Ascending aorta (tissue), 2 donors: ENCODE results near the gene FAAP24. TPM values are rescaled to one million over a fixed set of nuclear protein-coding genes. Genes with fewer than 3 reads are reported as not detected.

Experiments
- DNase-seq, 2 donors: peaks; one replicate each; pipeline ENCODE4 v3.0.0-alpha.2; 2019; ENCODE audit warnings: low spot score in 2 of 2
- H3K27ac ChIP-seq, 2 donors: fragments of 200-600 bp; sonication (generic); one replicate each; pipeline ENCODE4 v1.5.1; 2016 to 2017; ENCODE audit warnings: mild to moderate bottlenecking in 1 of 2
- H3K27me3 ChIP-seq: fragments of 200-600 bp; sonication (generic); one replicate; pipeline ENCODE4 v1.5.1; 2017
- H3K36me3 ChIP-seq, 2 donors: fragments of 200-600 bp; sonication (generic); one replicate each; pipeline ENCODE4 v1.5.1; 2016
- H3K4me1 ChIP-seq, 2 donors: fragments of 200-600 bp; sonication (generic); one replicate each; pipeline ENCODE4 v1.5.1; 2016 to 2017; ENCODE audit warnings: mild to moderate bottlenecking in 1 of 2
- H3K4me3 ChIP-seq, 2 donors: fragments of 200-600 bp; sonication (generic); one replicate each; pipeline ENCODE4 v1.5.1; 2016 to 2017; ENCODE audit warnings: mild to moderate bottlenecking in 1 of 2
- H3K9me3 ChIP-seq, 2 donors: fragments of 200-600 bp; sonication (generic); one replicate each; pipeline ENCODE4 v1.5.1; 2016
- intact Hi-C: fragments of 100-400 bp; cut with DNase I; formaldehyde crosslinking; loops from one replicate; pipeline ENCODE4 v1.15.1; 2023
- total RNA-seq: library from RNA; depleted of rRNA; stranded (reverse); fragments of >200 nt; gene quantifications from one replicate; pipeline ENCODE4 v1.1.0, GENCODE V29; 2016
- TF ChIP-seq, protein P1 (sequence below), 3 experiments: fragments of 200-600 bp in 2 of 3; fragments of 450-650 bp in 1 of 3; sonication (generic) in 2 of 3; IDR thresholded peaks; one replicate each; pipeline ENCODE4 v1.5.1; 2016 to 2019; ENCODE audit warnings: antibody characterized with exemption in 3 of 3, mild to moderate bottlenecking in 1 of 3, moderate library complexity in 1 of 3

FAAP24 gene
- total RNA-seq, result not detected

- intact Hi-C loops, result loop anchor here (2.0 to 10.0 kb wide), 6 partner anchors 109 to 550 kb away; partner anchors contain the start of genes ANKRD27, CEBPA, CEBPG and GPATCH1
- Histone ChIP-seq H3K4me1 (peaks cover 0 to 9% of the 10 kb centered on the region in 2 donors), H3K4me3 (peak within 1 kb of the TSS; percentile 70 to 83), H3K9me3 (no peaks in the 10 kb centered on the region), H3K27ac (peak within 1 kb of the TSS; percentile 63 to 74), H3K27me3 (no peaks in the 10 kb centered on the region), H3K36me3 (peaks cover 0 to 2% of the 10 kb centered on the region in 2 donors)
- peak; percentile 96 to 99 for DNase-seq
- TF ChIP-seq, protein P1, sequence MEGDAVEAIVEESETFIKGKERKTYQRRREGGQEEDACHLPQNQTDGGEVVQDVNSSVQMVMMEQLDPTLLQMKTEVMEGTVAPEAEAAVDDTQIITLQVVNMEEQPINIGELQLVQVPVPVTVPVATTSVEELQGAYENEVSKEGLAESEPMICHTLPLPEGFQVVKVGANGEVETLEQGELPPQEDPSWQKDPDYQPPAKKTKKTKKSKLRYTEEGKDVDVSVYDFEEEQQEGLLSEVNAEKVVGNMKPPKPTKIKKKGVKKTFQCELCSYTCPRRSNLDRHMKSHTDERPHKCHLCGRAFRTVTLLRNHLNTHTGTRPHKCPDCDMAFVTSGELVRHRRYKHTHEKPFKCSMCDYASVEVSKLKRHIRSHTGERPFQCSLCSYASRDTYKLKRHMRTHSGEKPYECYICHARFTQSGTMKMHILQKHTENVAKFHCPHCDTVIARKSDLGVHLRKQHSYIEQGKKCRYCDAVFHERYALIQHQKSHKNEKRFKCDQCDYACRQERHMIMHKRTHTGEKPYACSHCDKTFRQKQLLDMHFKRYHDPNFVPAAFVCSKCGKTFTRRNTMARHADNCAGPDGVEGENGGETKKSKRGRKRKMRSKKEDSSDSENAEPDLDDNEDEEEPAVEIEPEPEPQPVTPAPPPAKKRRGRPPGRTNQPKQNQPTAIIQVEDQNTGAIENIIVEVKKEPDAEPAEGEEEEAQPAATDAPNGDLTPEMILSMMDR (IDR thresholded peaks at IDR 0.05), result no peak
Measured at GRCh38 chr19:32971715-32972540, at the start of gene FAAP24, which contains the start of gene CEP89. Gene FAAP24, plus strand, starts transcription at chr19:32972242. Its CDS starts 955 bp downstream, at chr19:32973197. Gene CEP89, minus strand, starts transcription at chr19:32971958. Its CDS starts 84 bp downstream, at chr19:32971874.

DNA sequence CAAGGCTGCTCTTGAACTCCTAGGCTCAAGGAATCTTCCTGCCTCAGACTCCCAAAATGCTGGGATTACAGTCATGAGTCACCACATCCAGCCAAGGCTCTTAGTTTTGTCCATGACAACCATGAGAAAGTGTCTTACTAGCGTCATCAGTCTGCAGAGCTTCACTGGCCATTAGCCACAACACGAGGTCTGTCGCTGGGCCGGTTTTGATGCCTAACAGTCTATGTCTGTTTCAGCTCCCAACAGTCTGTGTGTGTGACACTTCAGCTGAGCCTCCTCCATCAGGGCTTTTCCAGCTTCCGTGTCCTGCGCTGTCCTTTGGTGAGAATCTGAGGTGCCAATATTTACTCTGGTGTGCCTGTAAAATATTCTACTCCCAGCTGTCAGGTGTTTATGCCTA is 47.8 kb upstream of the FAAP24 start:
- Histone ChIP-seq H3K27ac (no peak overlapping the region), H3K9me3 (no peaks in the 10 kb centered on the region), H3K4me1 (no peaks in the 10 kb centered on the region), H3K4me3 (no peak overlapping the region), H3K36me3 (peaks cover 20 to 78% of the 10 kb centered on the region in 2 donors), H3K27me3 (no peaks in the 10 kb centered on the region)
- intact Hi-C loops, result no loop called here
- TF ChIP-seq, protein P1 (IDR thresholded peaks at IDR 0.05), result no peak
- peak in 1 of 2 donors; percentile 38 for DNase-seq

- TF ChIP-seq, protein P1 (IDR thresholded peaks at IDR 0.05), result no peak
- H3K27me3 ChIP-seq, result no peaks in the 10 kb centered on the region
- no peak overlapping the region for H3K4me3 ChIP-seq
- peak in 1 of 2 donors; percentile 3 for DNase-seq
- no peaks in the 10 kb centered on the region for H3K4me1 ChIP-seq
- H3K27ac ChIP-seq, result no peak overlapping the region
- no peaks in the 10 kb centered on the region for H3K9me3 ChIP-seq
- intact Hi-C loops, result no loop called here
- peaks cover 26 to 81% of the 10 kb centered on the region in 2 donors for H3K36me3 ChIP-seq
Measured at GRCh38 chr19:32928806-32929205, 43.2 kb upstream of the FAAP24 start.

DNA sequence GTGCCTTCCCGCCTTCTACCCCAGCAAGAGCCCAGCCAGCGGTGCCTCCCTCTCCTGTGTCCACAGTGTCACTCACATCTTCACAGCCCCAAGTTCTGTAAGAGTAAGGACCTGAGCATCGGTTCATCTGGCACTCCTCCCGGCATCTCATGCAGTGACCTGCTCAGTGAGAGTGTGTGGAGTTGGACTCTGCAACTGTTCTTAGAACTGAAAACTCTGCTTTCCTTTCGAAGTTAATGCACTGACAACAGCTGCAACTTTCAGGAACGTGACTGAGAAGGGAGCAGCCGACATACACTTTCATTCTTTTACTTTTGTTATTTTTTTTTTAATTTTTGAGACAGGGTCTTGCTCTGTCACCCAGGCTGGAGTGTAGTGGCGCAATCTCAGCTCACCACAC is 41.5 kb upstream of the FAAP24 start:
- TF ChIP-seq, protein P1 (IDR thresholded peaks at IDR 0.05), result no peak
- no peak for DNase-seq
- no peaks in the 10 kb centered on the region for H3K27me3 ChIP-seq
- H3K4me3 ChIP-seq, result no peak overlapping the region
- no peaks in the 10 kb centered on the region for H3K9me3 ChIP-seq
- no peaks in the 10 kb centered on the region for H3K4me1 ChIP-seq
- no peak overlapping the region for H3K27ac ChIP-seq
- peaks cover 22 to 76% of the 10 kb centered on the region in 2 donors for H3K36me3 ChIP-seq
- intact Hi-C loops, result no loop called here

DNA sequence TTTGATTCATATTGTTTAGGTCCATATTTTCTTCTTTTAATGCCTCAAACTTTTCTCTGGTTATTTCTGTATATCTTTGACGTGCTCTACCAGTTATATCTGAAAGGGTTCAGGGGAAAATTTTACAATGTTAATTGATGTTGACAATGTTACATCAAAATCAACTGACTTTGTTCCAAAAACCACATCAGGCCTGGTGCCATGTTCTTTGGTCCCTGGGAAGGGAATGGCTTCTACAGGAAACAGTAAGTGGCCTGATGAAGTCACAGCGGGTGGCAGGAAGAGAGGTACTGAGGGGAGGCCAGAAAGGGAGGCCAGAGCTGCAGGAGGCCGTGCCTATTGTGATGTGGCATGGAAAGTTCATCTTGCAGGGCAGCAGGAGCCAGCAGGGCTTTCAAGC is 38.5 kb upstream of the FAAP24 start:
- Histone ChIP-seq H3K36me3 (peaks cover 33 to 79% of the 10 kb centered on the region in 2 donors), H3K27ac (no peak overlapping the region), H3K9me3 (no peaks in the 10 kb centered on the region), H3K27me3 (no peaks in the 10 kb centered on the region), H3K4me1 (no peaks in the 10 kb centered on the region), H3K4me3 (no peak overlapping the region)
- intact Hi-C loops, result no loop called here
- TF ChIP-seq, protein P1 (IDR thresholded peaks at IDR 0.05), result no peak
- no peak for DNase-seq
